Hepatocyte (in vitro differentiated cells): Measurements from ENCODE around the gene DBNDD2.

Source experiments
- EZH2 ChIP-seq: fragments of 200-600 bp; sonication (generic); IDR thresholded peaks from 2 replicates; pipeline ENCODE4 v1.6.1; 2016; ENCODE audit warnings: antibody characterized with exemption, mild to moderate bottlenecking, borderline replicate concordance
- EZH2phosphoT487 ChIP-seq: fragments of 200-600 bp; sonication (generic); IDR thresholded peaks from one replicate; pipeline ENCODE4 v1.6.1; 2018; ENCODE audit warnings: antibody characterized with exemption, mild to moderate bottlenecking, low read depth, moderate library complexity; ENCODE audit not compliant: unreplicated experiment, severe bottlenecking
- TF ChIP-seq, protein P1 (sequence below): fragments of 200-600 bp; sonication (generic); IDR thresholded peaks from 2 replicates; pipeline ENCODE4 v1.5.1; 2016; ENCODE audit warnings: antibody characterized with exemption, mild to moderate bottlenecking; ENCODE audit not compliant: poor library complexity

GRCh38 chr20:45420125-45420524, 12.0 kb downstream of the DBNDD2 start:
- TF ChIP-seq, protein P1, sequence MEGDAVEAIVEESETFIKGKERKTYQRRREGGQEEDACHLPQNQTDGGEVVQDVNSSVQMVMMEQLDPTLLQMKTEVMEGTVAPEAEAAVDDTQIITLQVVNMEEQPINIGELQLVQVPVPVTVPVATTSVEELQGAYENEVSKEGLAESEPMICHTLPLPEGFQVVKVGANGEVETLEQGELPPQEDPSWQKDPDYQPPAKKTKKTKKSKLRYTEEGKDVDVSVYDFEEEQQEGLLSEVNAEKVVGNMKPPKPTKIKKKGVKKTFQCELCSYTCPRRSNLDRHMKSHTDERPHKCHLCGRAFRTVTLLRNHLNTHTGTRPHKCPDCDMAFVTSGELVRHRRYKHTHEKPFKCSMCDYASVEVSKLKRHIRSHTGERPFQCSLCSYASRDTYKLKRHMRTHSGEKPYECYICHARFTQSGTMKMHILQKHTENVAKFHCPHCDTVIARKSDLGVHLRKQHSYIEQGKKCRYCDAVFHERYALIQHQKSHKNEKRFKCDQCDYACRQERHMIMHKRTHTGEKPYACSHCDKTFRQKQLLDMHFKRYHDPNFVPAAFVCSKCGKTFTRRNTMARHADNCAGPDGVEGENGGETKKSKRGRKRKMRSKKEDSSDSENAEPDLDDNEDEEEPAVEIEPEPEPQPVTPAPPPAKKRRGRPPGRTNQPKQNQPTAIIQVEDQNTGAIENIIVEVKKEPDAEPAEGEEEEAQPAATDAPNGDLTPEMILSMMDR: no peak
- TF ChIP-seq EZH2 (no peak), EZH2phosphoT487 (no peak)
